CD4-positive, alpha-beta T cell treated with Interleukin-4 for 4 hours (primary cell): ENCODE results near the gene TST.

ENCODE experiments used
- DNase-seq: peaks from one replicate; pipeline ENCODE4 v3.0.0-alpha.2; 2020

The TST gene

DNA sequence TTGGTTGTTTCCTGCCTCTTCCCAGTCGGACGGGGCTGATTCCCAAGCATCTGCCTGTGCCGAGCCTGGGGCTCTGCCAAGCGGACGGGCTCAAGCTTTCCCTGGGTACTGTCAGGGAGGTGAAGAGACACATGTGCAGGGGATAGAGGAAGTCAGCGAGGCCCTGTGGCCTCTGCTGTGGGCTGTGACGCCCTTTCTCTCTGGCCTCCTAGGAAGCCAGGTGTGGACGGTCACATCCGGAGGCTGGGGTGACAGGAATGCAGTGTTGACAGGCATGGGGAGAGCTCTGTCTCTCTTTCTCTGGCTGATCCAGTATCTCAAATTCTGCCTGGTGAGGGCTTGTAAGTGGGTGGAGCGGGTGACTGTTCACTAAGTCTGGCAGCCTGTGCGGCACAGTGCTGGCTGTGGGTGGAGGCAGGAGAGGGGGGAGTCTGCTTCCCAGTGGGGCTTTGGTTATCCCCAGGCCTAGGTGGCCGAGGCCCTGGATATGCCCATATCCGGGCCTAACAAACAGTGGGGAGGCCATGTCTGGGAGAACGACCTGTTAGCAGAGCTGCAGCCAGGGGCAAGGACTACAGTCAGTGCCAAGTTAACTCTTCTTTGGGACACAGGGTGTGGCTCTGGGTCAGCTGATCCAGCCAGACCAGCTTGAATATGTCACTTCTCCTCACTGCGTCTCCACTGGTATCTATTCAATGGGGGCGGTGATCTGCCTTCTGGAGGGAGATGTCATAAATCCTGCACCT is 34.2 kb upstream of the TST start:
- DNase-seq = no peak

DNA sequence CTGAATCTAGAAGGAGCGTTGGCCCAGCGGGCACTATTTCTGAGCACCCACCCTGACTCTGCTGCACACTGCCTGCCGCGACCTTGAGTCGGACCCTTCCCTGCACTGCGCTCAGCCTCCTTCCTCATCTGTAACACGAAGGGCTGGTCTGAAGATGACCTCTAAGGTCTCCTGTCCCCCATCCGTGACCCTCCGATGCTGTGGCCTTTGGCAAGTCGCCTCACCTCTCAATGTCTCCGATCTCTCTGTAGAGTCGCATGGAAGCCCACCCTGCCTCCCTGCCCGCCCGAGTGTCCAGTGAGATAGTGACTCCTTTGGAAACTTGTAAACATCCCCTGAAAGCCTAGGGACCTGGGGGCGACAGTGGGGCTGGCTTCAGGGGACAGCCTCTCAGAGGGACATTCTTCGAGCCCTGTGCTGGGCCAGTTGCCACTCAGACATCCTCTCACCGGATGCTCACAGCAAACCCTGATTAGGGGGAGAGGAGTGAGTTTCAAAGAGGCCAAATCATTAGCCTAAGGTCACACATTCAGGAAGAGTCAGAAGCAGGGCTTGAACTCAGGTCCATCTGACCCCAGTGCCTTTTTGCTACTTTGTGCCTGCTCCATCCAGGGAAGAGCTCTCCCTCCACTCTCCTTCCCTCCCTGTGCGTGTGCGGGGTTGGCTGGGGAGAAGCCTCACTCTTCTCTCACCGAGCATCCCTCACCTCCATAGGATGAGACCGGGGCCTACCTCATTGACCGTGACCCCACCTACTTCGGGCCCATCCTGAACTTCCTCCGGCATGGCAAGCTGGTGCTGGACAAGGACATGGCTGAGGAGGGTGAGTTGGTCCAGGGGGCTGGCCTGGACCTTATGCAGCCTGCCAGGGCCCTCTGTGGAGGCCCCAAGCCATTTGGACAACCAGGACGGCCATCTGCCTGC is 33.4 kb upstream of the TST start:
- no peak for DNase-seq

DNA sequence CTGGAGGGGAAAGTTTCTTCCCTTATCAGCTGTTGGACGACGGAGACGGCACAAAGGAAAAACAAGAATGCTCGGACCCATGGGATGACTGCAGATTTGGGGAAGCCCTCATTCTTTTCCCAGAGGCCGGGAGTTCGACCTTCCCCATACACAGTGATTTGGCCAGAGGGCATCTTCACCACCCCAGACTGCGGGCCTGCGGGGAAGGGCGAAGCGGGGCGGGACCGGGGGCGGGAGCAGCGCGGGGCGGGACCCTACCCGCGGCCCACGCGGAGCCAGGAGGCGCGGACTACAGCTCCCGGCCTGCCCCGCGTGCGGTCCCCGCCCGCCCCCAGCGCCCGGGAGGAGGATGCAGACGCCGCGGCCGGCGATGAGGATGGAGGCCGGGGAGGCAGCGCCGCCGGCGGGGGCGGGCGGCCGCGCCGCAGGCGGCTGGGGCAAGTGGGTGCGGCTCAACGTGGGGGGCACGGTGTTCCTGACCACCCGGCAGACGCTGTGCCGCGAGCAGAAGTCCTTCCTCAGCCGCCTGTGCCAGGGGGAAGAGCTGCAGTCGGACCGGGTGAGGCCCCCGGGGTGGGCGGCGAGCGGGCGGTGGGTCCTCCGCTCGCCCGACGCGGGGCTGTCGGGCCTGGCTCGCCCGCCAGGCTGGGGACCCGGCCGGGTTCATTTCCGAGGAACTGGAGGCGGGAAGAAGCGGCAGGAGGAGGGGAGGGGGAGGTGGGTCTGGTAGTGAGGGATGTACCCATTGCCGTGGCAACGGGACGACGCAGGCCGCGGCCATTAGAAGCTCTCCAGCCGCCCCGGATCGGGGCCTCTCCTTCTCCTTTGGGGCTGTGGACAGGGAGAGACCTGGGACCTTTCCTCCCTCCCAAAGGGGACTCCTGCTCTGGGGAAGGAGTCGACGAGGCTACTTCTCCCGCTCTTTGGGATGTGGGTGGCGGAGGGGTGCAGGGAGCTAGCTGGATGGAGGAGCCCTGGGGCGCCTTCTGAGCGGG is 32.4 kb upstream of the TST start, which contains the start of gene KCTD17:
Gene KCTD17 (plus strand): TSS at position 352 of the 995 bp plus-strand sequence. CDS start 19 bp downstream, at position 371.
- peak; percentile 68 for DNase-seq

DNA sequence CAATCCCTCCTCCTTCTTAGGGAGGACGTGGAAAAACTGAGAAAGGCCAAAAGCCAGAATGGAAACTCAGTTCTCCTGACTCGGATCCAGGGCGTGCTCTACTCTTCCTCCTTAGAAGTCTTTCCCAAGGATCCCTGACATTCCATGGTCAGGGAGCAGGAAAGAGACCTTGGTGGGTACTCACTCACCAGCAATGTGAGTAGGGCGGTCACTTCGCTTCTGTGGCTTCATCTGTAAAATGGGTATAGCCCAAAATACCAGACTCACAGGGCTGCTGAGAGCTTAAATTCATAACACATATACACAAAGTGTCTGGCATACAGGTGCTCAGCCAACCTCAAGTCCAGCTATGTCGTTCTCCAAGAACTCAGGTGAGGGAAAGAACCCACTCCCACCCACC is 31.7 kb upstream of the TST start:
- DNase-seq = no peak

DNA sequence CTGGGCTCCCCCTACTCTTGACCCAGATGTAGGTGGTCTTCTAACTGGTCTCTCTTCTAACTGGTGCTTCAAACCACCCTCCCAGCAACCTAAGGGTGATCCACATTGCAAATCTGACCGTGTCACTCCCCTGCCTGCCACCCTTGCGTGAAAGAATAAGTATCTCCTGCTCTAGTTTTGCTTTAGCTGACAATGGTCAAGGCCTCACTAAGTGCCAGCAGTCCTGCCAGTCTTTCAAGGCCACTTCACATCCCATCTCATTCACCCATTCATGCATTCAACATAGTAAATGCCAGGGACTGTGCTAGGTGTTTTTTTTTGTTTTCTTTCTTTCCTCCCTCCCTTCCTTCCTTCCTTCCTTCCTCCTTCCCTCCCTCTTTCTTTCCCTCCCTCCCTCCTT is 30.0 kb upstream of the TST start:
- DNase-seq = no peak

DNA sequence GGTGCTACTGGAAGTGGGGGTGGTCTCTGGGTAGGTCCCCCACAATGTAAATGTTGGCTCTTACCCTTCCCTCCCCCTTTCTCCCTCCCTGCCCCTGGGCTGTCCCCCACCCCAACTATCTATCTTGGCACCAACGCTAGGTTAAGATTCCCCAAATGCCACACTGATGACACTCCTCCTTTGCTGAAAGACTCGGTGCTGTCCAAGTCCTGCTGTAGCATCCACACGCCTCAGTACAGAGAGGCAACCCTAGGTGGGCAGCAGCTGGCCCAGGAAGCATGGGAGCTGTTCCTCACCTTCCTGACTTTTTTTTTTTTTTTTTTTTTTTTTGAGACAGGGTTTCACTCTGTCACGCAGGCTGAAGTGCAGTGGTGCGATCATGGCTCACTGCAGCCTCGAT is 28.9 kb upstream of the TST start:
- no peak for DNase-seq

DNA sequence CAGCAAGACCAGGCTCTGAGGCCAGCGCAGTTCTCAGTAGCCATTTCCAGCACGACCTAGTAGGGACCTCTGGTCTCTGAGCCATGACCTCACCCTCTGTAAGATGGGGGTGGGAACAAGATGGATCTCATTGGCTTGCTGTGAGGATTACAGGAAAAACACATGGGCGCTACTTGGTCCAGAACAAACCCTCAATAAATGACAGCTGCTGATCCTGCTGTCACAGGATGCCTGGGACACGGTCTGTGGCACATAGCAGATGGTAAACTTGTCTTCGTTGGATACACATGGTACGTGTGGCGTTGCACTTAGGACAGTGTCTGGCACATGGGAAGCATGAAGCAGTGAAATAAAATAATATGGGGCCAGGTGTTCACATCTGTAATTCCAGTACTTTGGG is 27.8 kb upstream of the TST start:
- no peak for DNase-seq

DNA sequence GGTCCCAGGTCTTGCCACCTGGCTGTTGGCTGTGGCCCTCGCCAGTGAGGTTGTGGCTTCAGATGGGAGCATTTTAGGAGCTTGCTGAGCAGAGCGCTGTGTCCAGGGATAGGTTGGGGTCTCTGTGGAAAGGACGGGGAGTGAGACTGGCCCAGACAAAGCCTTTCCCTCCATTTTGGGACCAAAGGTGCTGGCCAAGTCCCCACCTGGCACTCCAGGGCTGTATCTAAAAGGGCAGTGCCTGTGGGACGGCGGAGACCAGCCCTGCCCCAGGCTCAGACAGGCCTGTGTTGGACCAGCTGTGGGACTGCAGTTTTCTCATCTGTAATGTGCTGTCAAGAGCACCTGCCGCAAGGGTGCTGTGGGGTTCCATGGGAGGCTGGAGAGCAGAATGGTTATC is 27.3 kb upstream of the TST start:
- no peak for DNase-seq

DNA sequence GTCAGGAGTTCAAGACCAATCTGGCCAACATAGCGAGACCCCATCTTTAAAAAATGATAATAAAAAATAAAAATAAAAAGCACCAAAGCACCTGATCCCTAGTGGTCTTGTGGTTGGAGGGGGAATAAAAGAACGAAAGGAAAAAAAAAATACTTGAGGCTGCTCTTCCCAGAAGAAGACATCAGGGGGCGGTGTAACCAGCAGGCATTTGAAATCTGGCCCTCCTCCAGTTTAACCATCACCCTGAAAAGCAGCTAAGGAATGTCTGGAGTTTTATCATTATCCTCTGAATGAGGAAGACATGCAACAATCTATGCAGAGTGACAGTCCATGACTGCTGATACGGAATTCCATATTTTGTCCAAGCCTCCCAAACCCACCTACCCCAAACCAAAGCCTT is 26.7 kb upstream of the TST start:
- DNase-seq = no peak

DNA sequence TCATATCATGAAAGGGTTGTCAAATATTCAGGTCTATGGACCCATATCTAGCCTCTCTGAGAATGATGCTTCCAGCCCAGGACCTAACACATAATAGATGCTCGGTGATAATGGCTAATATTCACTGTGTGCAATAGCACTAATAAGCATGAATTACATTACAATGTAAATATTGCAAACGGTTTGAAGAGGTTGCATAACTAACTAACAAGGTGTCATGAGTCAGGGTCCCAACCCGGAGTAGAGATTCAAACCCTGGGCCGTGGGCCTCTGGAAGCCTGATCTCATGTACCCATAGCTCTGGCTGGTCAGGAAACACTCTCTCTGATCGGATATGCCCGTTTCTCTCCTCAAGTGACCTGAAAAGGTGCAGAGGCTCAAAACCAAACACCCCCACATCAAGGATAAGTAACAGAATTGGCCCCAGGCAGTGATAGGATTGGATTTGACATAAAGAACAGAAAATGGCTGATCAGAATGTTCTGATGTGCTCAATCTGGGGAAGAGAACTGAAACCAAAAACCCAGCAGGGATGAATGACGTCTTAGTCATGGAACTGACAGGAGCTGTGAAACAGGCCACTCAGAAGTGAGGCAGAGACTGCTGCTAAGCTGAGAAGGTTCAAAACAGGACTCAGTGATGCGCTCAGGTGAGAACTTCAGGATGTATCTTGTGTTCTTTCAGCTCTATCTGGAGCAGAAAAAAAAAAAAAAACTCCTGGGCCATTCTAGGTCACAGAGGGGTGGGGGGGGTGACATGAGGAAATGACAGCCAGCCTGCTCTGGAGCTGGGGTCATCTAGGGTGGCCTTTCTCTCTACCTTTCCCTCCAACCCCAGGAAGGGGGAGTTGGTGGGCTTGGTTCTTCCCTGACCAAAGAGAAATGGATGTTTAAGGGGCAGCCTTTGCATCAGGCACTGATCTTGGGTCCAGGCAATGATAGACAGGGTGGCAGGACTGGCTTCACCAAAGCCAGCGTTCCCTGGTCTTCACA is 25.7 kb upstream of the TST start:
- DNase-seq = no peak

DNA sequence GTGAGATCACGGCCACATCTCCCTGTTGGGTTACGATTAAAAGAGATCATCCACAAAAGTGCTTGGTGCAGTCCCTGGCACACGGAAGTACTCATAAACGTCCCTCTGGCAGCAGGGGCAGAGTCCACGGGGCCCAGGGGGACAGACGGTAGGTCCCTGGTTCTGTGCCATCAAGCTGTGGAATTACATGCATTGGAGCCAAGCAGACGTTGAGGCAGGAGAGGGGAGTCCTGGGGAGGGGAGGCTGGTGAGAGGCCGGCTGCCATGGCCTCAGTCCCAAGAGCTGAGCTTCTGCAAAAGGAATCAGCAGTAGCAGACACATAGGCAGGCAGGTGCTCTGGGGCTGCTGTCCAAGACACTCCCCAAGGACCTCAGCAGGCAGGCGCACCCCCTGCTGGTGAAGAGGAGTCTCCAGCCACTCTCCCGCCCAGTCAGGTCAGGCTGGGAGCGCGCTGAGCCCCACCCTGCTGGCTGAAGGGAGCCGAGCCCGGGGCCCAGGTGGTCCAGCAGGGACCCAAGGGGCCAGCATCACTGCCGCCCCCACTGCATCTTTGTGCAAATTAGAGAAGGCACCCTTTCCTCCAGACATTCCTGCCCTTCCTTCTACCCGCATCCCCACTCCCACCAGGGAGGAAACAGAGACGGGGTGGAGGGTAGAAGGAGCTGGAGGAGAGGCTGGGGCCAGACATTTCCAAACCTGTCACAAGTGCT is 24.7 kb upstream of the TST start:
- DNase-seq = peak; percentile 12

DNA sequence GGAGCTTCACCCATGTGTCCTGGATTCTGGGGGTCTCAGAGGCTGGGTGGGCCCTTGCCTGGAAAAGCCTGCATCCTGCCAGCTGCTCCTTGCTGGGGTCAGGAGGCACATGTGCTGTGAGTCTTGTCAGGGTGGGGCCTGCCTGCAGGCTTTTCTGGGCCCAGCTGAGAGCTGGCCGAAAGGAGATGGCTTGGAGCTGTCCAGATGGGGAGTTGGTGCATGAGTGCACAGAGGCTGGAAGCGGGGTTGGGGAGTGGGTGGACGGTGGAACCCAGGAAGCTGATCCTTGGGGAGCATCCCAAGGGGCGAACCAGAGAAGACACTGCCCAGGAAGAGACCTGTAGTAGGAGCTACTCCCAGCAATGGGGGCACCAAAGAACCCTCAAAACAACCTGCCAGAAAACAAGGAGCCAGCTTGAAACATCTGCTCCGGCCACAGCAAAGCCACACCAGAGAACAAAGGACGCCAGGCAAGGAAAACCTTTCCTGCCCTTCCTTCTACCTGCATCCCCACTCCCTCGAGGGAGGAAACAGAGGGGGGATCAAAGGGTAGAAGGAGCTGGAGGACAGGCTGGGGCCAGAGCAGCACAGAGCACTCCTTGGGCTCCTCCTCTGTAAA is 24.1 kb upstream of the TST start:
- DNase-seq = no peak

DNA sequence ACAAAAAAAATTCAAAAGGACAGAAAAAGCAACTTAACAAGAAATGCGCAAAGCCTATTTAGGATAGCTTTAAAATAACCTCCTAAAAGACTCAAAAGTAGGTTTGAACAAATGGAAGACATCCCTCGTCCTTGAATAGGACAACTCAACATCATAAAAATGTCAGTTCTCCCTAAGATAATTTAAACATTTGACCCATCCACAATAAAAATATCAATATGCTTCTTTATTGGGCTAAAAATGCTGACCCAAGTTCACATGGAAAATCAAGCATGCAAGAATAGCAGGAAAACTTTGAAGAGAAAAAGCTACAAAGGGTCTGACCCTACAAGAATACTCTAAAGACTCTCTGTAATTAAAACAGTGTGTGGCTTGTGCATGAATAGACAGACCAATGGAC is 20.2 kb upstream of the TST start:
- no peak for DNase-seq

DNA sequence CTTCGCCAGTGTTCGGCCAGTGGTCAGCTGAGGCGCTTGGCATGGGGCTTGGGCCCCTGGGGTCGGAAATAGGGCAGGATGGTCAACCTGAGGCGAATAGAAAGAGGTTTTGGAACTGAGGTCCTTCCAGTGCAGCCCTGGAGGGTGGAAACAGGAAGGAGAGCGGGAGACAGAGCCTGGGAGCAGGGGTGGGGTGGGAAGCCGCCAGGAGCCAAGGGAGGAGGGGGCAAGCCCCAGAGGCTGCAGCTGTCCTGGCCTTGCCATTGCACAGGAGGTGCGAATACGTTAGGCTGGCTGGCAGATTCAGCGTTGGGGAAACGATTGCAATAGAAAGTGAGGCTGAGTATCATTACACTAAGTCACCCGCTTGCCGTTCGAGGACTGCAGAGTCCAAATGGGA is 18.4 kb upstream of the TST start:
- no peak for DNase-seq

DNA sequence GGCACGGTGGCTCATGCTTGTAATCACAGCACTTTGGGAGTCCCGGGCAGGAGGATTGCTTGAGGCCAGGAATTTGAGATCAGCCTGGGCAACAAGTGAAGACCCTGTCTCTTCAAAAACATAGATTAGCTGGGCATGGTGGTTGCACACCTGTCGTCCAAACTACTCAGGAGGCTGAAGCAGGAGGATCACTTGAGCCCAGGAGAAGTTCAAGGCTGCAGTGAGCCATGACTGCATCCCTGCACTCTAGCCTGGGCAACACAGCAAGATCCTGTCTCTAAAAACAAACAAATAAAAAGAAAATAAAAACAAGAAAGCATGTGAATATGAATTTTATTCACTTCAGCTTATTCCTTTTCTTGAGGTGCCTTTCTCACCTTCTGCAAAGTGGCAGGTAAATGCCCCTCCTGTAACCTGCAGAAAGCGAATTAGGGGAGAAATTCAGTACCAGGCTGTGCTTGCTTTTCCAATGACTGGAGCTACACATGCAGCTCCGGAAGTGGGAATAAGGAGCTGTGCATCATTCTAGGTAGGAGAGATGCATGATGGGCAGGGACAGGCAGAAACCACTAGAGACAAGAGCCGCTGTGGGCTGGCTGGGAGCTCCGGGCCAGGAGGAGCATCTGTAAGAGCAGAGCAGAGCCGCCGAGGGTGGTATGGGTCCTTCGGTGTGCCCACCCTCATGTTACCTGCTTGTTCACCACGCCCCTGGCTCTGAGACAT is 17.6 kb upstream of the TST start:
- DNase-seq = no peak

DNA sequence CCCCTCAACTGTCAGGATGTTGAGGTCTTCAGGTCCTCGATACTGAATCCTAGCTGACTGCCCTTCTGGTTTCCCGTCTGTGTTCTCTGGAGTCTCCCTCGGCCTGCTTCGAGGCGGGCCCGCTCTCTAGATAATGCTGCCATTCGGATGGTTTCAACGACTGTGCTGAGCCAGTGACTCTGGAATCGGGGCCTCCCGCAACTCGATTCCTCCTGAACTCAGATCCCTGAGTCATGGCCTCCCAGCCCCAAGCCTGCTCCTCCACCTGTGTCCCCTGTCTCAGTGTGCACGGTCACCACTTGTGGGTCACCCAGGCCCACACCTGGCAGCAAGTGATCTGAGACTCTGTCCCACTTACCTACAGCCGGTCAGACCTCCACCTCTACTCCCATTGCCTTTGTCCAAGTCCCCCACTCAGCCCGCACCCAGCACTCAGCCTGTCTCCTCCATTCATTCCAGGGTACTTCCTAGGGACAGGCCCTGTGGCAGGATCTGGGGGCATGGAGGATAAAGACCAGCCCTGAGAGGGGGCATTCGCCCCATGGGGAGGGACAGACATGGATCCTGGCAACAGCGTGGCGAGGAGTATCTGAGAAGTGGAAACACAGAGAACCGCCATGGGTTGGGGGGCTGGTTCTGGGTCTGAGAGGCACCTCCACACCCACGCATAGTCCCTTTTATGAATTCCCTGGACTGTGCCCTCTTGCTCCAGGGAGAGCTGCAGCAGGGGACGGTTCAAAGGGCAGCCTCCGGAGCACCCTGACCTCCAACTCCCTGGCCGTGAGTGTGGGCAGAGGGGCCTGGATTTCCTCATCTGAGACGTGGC is 14.6 kb upstream of the TST start:
- DNase-seq = no peak

DNA sequence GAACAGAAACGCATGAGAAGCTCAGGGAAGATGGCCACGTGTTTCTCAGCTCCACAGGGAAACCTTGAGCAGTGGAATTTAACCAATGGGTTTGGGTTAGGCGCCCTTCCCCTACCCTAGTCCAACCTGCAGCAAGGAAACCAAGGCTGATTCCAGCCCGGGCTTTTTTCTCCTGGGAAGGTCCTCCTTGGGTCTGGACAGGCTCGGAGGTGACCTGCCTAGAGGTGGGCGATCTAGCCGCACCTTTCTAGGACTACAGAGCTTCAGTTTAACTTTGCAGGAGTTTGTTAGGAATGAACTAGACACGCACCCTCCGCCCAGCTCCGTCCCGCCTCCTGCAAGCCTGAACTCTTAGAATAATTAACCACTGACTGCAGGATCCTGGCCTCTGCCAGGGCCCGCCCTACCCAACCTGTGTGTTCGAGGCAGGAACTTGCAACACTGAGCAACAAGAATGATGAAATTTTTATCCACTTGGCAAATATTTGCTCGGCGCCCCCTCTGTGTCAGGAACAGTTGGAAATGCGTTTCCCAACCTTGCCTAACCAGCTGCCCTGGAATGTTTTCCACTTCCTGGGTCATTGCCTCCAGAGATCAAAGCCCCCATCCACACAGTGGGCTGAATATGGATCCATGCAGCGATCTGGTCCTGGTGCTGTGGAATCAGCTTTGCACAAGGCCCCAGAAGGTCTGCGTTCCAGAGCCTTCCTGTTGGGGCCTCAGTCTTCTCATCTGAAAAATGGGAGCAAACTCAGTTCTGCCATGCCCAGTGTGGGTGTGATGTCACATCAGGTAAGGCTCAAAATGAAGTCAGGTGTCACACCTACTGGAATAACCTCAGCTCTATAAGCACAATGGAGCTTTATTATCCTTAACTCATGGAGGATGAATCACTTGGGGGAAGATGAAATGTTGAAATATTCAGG is 13.6 kb upstream of the TST start:
- no peak for DNase-seq

DNA sequence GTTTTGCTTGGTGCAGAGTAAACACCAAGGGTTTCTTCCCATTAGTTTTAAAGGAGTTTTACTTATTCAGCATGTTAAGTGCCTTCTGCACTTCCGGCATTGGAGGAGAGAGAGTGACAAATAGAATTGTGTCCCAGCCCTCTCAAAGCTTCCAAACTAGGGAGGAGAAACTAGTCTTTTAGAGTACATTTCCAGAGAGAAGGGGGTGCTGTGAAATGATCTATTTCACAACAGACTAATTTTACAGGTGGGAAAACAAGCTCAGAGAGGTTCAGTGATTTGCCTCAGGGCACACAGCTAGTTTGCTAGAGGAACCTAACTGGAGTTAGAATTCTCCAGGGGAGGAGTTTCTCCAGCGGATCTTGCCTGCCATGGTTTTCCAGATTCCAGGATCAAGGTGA is 12.9 kb upstream of the TST start:
- no peak for DNase-seq
